Stimulated activated naive CD8-positive, alpha-beta T cell treated with anti-CD3 and anti-CD28 coated beads, Interleukin-15, amount 100 ng/mL, for 72 hours (primary cell): ENCODE results near the gene AP4E1.
"Not testable (repeated sequence)": the region's sequence is repeated elsewhere in the genome, so short reads cannot be mapped to it uniquely, and the experiment has no call there.

Experiments
- ATAC-seq: fragments of 150-1000 bp; cut with Tn5 transposase; 2 replicates; pipeline ENCODE4 v1.10.0; 2021; ENCODE audit warnings: mild to moderate bottlenecking, moderate library complexity
- DNase-seq, 2 donors: peaks; one replicate each; pipeline ENCODE4 v3.0.0; 2021 to 2022
- H3K27ac Mint-ChIP-seq, 2 donors: one replicate each; pipeline ENCODE4 v1.8.0; 2022; ENCODE audit warnings: mild to moderate bottlenecking in 2 of 2, mixed read lengths in 2 of 2, moderate library complexity in 2 of 2
- H3K27me3 Mint-ChIP-seq: one replicate; pipeline ENCODE4 v1.8.0; 2022; ENCODE audit warnings: mixed read lengths
- H3K4me1 Mint-ChIP-seq: one replicate; pipeline ENCODE4 v1.8.0; 2022; ENCODE audit warnings: mild to moderate bottlenecking, mixed read lengths
- H3K4me3 Mint-ChIP-seq, 2 donors: one replicate each; pipeline ENCODE4 v1.8.0; 2022; ENCODE audit warnings: mild to moderate bottlenecking in 2 of 2, mixed read lengths in 2 of 2, moderate library complexity in 1 of 2
- H3K9me3 Mint-ChIP-seq, 2 donors: one replicate each; pipeline ENCODE4 v1.8.0; 2022; ENCODE audit warnings: mixed read lengths in 2 of 2

AP4E1 gene

DNA sequence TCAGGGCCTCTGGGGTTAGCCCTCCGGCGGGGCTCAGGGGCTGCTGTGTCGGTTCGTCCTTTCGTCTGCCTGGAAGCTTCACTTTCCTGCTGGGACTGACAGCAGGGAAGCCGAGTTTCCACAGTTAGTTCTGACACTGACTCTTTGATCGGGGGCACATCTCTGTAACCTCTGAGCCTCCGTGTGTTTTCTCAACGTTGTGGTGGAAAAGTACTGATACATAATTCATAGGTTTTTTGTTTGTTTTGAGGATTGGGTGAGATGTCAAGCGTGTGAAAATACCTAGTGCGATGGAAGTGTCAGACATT is 481 bp downstream of the AP4E1 start:
- H3K27ac Mint-ChIP-seq = peak overlapping the region; percentile 98 to 100
- H3K4me3 Mint-ChIP-seq = peak overlapping the region; percentile 90 to 95
- DNase-seq (no peak), ATAC-seq (no peak)
- H3K4me1 Mint-ChIP-seq = peaks cover 22% of the 10 kb centered on the region
- no peaks in the 10 kb centered on the region for H3K9me3 Mint-ChIP-seq
- H3K27me3 Mint-ChIP-seq = no peaks in the 10 kb centered on the region

- not testable (repeated sequence) for DNase-seq, H3K27me3 Mint-ChIP-seq, H3K27ac Mint-ChIP-seq, H3K9me3 Mint-ChIP-seq, ATAC-seq
- Mint-ChIP-seq H3K4me1 (peaks cover 22% of the 10 kb centered on the region), H3K4me3 (peak overlapping the region; percentile 90 to 95)
Measured at GRCh38 chr15:50910426-50910795, 1.9 kb downstream of the AP4E1 start.

- ATAC-seq = no peak
- H3K9me3 Mint-ChIP-seq = no peaks in the 10 kb centered on the region
- no peak for DNase-seq
- H3K4me1 Mint-ChIP-seq = peaks cover 22% of the 10 kb centered on the region
- H3K27me3 Mint-ChIP-seq = no peaks in the 10 kb centered on the region
- H3K27ac Mint-ChIP-seq = no peak overlapping the region
- H3K4me3 Mint-ChIP-seq = no peak overlapping the region
Measured at GRCh38 chr15:50911001-50911400, 2.5 kb downstream of the AP4E1 start.

DNA sequence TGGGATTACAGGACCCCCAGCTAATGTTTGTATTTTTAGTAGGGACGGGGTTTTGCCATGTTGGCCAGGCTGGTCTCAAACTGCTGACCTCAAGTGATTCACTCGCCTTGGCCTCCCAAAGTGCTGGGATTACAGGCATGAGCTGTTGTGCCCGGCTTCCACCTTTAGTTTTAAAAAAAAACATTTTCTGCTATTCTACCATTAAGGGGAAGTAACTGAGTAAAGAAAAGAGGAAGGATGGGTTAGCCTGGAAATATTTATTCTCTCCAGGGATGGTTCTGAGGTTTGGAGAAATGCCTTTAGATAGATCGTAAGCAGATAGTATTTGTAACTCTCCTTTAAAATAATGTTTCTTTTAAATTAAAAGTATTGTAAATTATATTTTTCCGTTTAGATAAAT is 3.1 kb downstream of the AP4E1 start:
- Mint-ChIP-seq H3K4me1 (peaks cover 22% of the 10 kb centered on the region), H3K27ac (no peak overlapping the region), H3K27me3 (no peaks in the 10 kb centered on the region), H3K4me3 (no peak overlapping the region), H3K9me3 (no peaks in the 10 kb centered on the region)
- ATAC-seq (no peak), DNase-seq (no peak)

GRCh38 chr15:50916400-50916799 is 7.9 kb downstream of the AP4E1 start:
- H3K9me3 Mint-ChIP-seq = no peaks in the 10 kb centered on the region
- peaks cover 6% of the 10 kb centered on the region for H3K4me1 Mint-ChIP-seq
- H3K27me3 Mint-ChIP-seq = no peaks in the 10 kb centered on the region
- no peak for DNase-seq
- ATAC-seq = no peak
- peak overlapping the region in 1 of 2 donors; percentile 2 for H3K27ac Mint-ChIP-seq
- no peak overlapping the region for H3K4me3 Mint-ChIP-seq

DNA sequence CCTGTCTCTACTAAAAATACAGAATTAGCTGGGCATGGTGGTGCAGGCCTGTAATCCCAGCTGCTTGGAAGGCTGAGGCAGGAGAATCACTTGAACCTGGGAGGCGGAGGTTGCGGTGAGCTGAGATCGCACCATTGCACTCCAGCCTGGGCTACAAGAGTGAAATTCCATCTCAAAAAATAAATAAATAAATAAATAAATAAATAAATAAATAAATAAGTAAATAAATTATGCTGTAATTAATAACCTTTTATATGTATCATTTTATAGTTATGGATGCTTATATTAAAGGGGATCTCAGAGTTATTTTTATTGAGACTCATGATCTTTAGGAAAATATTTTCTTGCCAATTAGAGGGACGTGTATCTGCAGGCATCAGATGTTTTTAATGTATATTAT is 10.9 kb downstream of the AP4E1 start:
- H3K9me3 Mint-ChIP-seq, H3K27me3 Mint-ChIP-seq, DNase-seq, H3K4me3 Mint-ChIP-seq, H3K4me1 Mint-ChIP-seq, ATAC-seq, H3K27ac Mint-ChIP-seq: not testable (repeated sequence)

DNA sequence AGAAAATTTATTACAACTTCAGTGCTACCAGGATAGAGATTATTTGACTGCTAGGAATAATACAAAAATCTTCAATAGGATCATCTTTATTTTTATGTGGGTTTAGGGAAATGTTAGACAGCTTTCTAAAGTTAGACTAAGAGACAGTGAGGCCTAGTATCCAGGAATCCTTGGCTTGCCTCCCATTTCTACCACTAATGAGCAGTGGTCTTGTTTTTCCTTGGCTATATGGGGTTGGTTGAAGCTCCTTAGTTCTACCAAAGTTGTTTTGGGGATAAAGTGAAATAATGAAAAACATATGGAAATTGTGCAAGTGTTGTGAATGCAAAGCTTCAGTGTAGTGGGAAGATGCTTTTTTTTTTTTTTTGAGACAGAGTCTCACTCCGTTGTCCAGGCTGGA is 16.8 kb downstream of the AP4E1 start:
- Mint-ChIP-seq H3K4me3 (no peak overlapping the region), H3K9me3 (no peaks in the 10 kb centered on the region), H3K27ac (no peak overlapping the region), H3K27me3 (no peaks in the 10 kb centered on the region), H3K4me1 (peaks cover 5% of the 10 kb centered on the region)
- ATAC-seq = no peak
- DNase-seq = no peak

DNA sequence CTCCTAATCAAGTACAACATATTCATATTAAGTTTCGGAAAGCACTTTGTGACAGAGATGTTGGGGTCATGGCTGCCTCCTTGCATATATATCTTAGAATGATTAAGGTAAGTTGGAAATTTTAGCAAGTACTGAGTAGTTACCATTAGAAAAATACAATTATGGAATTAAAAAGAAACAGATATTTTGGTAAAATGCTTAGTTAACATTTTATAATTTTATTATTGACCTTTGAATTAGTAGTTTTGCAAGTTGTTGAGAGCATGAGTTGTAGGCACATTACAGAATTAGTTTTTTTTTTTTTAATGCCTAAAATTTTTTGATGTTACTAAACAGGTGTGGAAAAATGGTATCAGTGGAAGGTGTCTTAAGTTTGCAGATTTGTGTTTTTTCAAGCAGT is 20.6 kb downstream of the AP4E1 start:
- ATAC-seq = no peak
- Mint-ChIP-seq H3K4me3 (no peak overlapping the region), H3K27me3 (no peaks in the 10 kb centered on the region), H3K4me1 (no peaks in the 10 kb centered on the region), H3K9me3 (no peaks in the 10 kb centered on the region), H3K27ac (no peak overlapping the region)
- DNase-seq = no peak

GRCh38 chr15:50930792-50931191 is 22.3 kb downstream of the AP4E1 start:
- DNase-seq (no peak), ATAC-seq (no peak)
- Mint-ChIP-seq H3K27me3 (no peaks in the 10 kb centered on the region), H3K4me1 (no peaks in the 10 kb centered on the region), H3K9me3 (no peaks in the 10 kb centered on the region), H3K27ac (no peak overlapping the region), H3K4me3 (no peak overlapping the region)

DNA sequence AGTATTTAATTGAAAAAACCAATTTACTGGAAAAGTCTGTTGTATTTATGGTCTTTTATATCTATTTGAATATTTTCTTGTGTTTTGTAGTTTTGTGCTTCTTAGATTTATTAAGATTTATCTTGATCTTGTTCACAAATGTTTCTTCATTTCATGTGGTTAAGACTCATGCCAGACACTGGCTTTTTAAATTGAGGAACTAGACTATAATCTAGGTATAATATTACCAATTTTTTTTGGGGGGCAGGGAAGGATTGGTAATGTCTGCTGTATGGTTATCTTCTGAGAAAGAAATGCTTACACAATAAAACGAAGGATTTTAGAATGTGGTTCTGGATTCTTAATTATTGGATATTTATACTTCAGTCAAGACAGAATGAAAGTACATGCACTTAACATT is 24.9 kb downstream of the AP4E1 start:
- no peaks in the 10 kb centered on the region for H3K4me1 Mint-ChIP-seq
- no peak overlapping the region for H3K4me3 Mint-ChIP-seq
- ATAC-seq (no peak), DNase-seq (no peak)
- H3K27me3 Mint-ChIP-seq = no peaks in the 10 kb centered on the region
- no peaks in the 10 kb centered on the region for H3K9me3 Mint-ChIP-seq
- no peak overlapping the region for H3K27ac Mint-ChIP-seq

DNA sequence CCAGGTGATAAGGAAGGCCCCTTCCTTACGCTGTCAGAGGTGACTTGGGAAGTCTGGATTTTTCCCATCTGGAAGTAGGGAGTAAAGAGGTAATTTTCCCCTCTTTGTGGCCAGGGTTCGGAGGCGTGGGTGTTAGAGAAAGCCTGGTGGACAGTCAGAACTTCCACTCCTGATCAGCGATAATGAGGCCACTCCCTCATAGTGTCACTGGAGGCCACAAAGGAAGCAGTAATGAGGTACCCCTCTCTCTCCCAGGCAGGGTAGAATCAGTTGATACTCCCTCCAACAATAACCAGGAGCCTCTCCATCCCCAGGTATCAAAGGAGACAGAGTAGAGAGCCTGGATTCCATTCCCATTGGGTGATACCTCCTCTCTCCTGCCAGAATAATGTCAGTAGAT is 30.0 kb downstream of the AP4E1 start:
- no peak overlapping the region for H3K4me3 Mint-ChIP-seq
- DNase-seq (no peak), ATAC-seq (no peak)
- no peaks in the 10 kb centered on the region for H3K27me3 Mint-ChIP-seq
- no peaks in the 10 kb centered on the region for H3K9me3 Mint-ChIP-seq
- no peaks in the 10 kb centered on the region for H3K4me1 Mint-ChIP-seq
- no peak overlapping the region for H3K27ac Mint-ChIP-seq

DNA sequence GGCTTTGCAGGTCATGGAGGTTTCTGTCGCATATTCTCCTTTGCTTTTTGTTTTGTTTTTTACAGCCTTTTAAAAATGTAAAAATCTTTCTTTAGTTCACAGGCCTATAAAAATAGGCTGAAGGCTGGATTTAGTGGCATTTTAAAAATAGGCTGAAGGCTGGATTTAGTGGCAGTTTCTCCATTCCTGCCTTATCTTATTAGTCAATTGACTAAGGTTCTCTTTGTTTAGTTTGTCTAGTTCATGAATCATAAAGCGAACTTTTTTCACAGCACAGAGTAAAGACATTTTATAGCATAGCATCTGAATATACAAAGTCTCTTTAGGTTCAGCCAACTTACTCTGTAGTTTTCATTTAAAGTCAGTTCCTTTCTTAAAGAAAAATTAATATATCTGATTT is 31.4 kb downstream of the AP4E1 start:
- Mint-ChIP-seq H3K27ac (no peak overlapping the region), H3K4me1 (no peaks in the 10 kb centered on the region), H3K27me3 (no peaks in the 10 kb centered on the region), H3K9me3 (no peaks in the 10 kb centered on the region), H3K4me3 (no peak overlapping the region)
- DNase-seq = no peak
- ATAC-seq = no peak

GRCh38 chr15:50940506-50940905 is 32.0 kb downstream of the AP4E1 start:
- Mint-ChIP-seq H3K9me3 (no peaks in the 10 kb centered on the region), H3K27ac (no peak overlapping the region), H3K4me3 (no peak overlapping the region), H3K27me3 (no peaks in the 10 kb centered on the region), H3K4me1 (no peaks in the 10 kb centered on the region)
- no peak for ATAC-seq
- DNase-seq = no peak

DNA sequence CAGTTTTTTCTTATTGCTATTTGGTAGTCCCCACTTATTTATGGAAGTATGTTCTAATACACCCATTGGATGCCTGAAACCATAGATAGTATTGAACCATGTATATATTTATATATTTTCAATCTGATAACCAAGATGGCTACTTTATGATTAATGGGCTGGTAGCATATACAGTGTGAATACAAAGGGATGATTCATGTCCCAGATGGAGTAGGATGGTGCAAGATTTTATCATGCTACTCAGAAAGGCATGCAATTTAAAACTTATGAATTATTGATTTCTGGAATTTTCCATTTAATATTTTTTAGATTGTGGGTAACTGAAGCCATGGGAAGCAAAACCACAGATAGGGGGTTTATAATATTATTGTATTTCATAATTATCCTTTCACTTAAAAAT is 35.2 kb downstream of the AP4E1 start:
- H3K9me3 Mint-ChIP-seq = no peaks in the 10 kb centered on the region
- no peaks in the 10 kb centered on the region for H3K27me3 Mint-ChIP-seq
- no peak overlapping the region for H3K27ac Mint-ChIP-seq
- DNase-seq (no peak), ATAC-seq (no peak)
- H3K4me3 Mint-ChIP-seq = no peak overlapping the region
- H3K4me1 Mint-ChIP-seq = no peaks in the 10 kb centered on the region

DNA sequence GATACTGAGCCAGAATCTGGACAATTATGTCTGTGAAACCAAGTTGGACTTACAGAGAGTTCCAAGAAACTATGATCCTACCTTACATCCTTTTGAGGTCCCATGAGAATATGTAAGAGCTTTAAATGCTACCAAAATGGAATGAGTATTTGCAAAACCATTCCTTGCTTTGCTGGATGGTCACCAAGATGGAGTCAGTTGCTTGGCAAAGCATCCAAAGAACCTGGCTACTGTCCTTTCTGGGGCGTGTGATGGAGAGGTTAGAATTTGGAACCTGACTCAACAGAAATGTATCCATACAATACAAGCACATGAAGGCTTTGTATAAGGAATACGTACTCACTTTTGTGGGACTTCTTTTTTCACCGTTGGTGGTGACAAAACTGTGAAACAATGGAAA is 36.2 kb downstream of the AP4E1 start:
- Mint-ChIP-seq H3K9me3 (no peaks in the 10 kb centered on the region), H3K27me3 (no peaks in the 10 kb centered on the region), H3K4me3 (no peak overlapping the region), H3K4me1 (no peaks in the 10 kb centered on the region), H3K27ac (no peak overlapping the region)
- DNase-seq (no peak), ATAC-seq (no peak)

DNA sequence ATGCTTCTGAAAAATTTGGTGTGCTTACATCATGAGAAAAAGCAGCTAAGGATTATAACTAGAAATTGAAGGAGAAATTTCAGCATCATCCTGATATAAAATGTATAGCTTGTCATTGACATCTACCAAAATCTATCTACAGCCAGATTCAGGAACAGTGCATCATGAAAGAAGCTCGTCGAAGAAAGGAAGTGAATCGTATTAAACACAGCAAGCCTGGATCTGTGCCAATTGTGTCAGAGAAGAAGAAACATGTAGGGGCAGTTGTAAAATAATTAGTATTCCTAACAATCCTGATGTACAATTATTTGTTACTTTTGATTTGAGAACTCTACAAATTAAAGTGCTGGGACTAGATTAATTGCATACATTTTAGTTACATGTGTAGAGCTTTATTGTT is 37.2 kb downstream of the AP4E1 start:
- ATAC-seq (no peak), DNase-seq (no peak)
- Mint-ChIP-seq H3K4me3 (no peak overlapping the region), H3K4me1 (no peaks in the 10 kb centered on the region), H3K27ac (no peak overlapping the region), H3K9me3 (no peaks in the 10 kb centered on the region), H3K27me3 (no peaks in the 10 kb centered on the region)

DNA sequence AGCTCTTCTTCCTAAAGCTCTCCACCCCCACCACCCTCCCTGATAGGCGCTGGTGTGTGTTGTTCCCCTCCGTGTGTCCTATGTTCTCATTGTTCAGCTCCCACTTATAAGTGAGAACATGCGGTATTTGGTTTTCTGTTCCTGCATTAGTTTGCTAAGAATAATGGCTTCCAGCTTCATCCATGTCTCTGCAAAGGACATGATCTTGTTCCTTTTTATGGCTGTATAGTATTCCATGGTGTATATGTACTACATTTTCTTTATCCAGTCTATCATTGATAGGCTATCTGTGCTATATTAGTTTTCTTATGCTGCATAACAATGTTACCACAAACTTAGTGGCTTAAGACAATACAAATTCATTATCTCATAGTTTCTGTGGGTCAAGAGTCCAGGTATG is 42.3 kb downstream of the AP4E1 start:
- not testable (repeated sequence) for H3K27ac Mint-ChIP-seq, H3K27me3 Mint-ChIP-seq, H3K4me1 Mint-ChIP-seq, DNase-seq, H3K9me3 Mint-ChIP-seq, ATAC-seq, H3K4me3 Mint-ChIP-seq

DNA sequence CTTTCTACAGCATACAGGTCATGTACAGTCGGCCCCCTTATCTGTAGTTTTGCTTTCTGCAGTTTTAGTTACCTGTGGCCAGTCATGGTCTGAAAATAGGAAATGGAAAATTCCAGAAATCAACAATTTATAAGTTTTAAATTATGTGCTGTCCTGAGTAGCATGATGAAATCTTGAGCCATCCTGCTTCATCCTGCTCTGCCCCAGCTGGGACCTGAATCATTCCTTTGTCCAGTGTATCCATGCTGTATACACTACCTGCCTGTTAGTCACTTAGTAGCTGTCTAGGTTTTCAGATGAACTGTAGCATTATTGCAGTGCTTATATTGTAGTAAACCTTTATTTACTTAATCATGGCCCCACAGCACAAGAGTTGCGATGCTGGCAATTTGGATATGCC is 44.8 kb downstream of the AP4E1 start:
- no peak for DNase-seq
- H3K4me3 Mint-ChIP-seq = no peak overlapping the region
- ATAC-seq = no peak
- H3K4me1 Mint-ChIP-seq = peaks cover 4% of the 10 kb centered on the region
- peak overlapping the region in 1 of 2 donors; percentile 67 for H3K27ac Mint-ChIP-seq
- peaks cover 12% of the 10 kb centered on the region in 2 donors for H3K9me3 Mint-ChIP-seq
- H3K27me3 Mint-ChIP-seq = no peaks in the 10 kb centered on the region
